ENCODE measurements around the gene PSMD2.

- TF ChIP-seq CTCF (IDR thresholded peaks at IDR 0.05): no peak
- TF ChIP-seq POLR2A (IDR thresholded peaks at IDR 0.05): no peak
- no peak for TF ChIP-seq POLR2AphosphoS5 (IDR thresholded peaks at IDR 0.05; ENCODE audit: insufficient read depth in 1 of 2, low read depth in 1 of 2)
These were observed 58.4 kb downstream of the PSMD2 start for GRCh38 chr3:184357248-184358123.

Data from vagina (tissue), 2 donors.